Endothelial cell (in vitro differentiated cells): ENCODE data around the gene ADAMTS20. TPM values are rescaled to one million over a fixed set of nuclear protein-coding genes. Genes with fewer than 3 reads are reported as not detected.

Experiments
- DNase-seq: peaks from one replicate; pipeline ENCODE4 v3.0.0; 2021; ENCODE audit warnings: low spot score
- H3K27ac Mint-ChIP-seq: one replicate; pipeline ENCODE4 v1.8.0; 2021; ENCODE audit warnings: mixed read lengths, inconsistent platforms; ENCODE audit not compliant: unreplicated experiment
- H3K27me3 Mint-ChIP-seq: one replicate; pipeline ENCODE4 v1.8.0; 2021; ENCODE audit warnings: mild to moderate bottlenecking, moderate library complexity, mixed read lengths, inconsistent platforms; ENCODE audit not compliant: unreplicated experiment
- H3K36me3 Mint-ChIP-seq: one replicate; pipeline ENCODE4 v1.8.0; 2021; ENCODE audit warnings: mild to moderate bottlenecking, low read depth, mixed read lengths, inconsistent platforms; ENCODE audit not compliant: unreplicated experiment
- H3K4me1 Mint-ChIP-seq: one replicate; pipeline ENCODE4 v1.8.0; 2021; ENCODE audit warnings: mild to moderate bottlenecking, mixed read lengths, inconsistent platforms; ENCODE audit not compliant: unreplicated experiment
- H3K4me3 Mint-ChIP-seq: one replicate; pipeline ENCODE4 v1.8.0; 2021; ENCODE audit warnings: mild to moderate bottlenecking, mixed read lengths, inconsistent platforms; ENCODE audit not compliant: unreplicated experiment
- H3K9me3 Mint-ChIP-seq: one replicate; pipeline ENCODE4 v1.8.0; 2021; ENCODE audit warnings: mixed read lengths, inconsistent platforms; ENCODE audit not compliant: unreplicated experiment
- CTCF ChIP-seq: fragments of 200-600 bp; sonication (generic); IDR thresholded peaks from one replicate; pipeline ENCODE4 v1.5.0; 2021; ENCODE audit warnings: antibody characterized with exemption; ENCODE audit not compliant: unreplicated experiment
- total RNA-seq: library from RNA; stranded (reverse); fragmentation: NEBNext Ultra II Directional; extraction: Animal tissue kit (Norgen Biotek cat#: 25700); gene quantifications from one replicate; pipeline ENCODE4 v1.2.1, GENCODE V29; 2021; ENCODE audit not compliant: unreplicated experiment

The ADAMTS20 gene
- total RNA-seq, 1 donor from 2014 or later = 0.15 TPM

GRCh38 chr12:43577381-43577780 lies 25.4 kb upstream of the ADAMTS20 start:
- Mint-ChIP-seq H3K4me3 (no peak overlapping the region), H3K27me3 (no peaks in the 10 kb centered on the region), H3K27ac (no peak overlapping the region), H3K9me3 (no peaks in the 10 kb centered on the region), H3K4me1 (no peaks in the 10 kb centered on the region), H3K36me3 (no peaks in the 10 kb centered on the region)
- no peak for TF ChIP-seq CTCF
- no peak for DNase-seq

- no peak overlapping the region for H3K4me3 Mint-ChIP-seq
- no peak for TF ChIP-seq CTCF
- DNase-seq = no peak
- H3K27ac Mint-ChIP-seq = no peak overlapping the region
- no peaks in the 10 kb centered on the region for H3K36me3 Mint-ChIP-seq
- H3K27me3 Mint-ChIP-seq = no peaks in the 10 kb centered on the region
- no peaks in the 10 kb centered on the region for H3K4me1 Mint-ChIP-seq
- no peaks in the 10 kb centered on the region for H3K9me3 Mint-ChIP-seq
Observed at GRCh38 chr12:43576162-43576561, 24.2 kb upstream of the ADAMTS20 start.

- no peaks in the 10 kb centered on the region for H3K9me3 Mint-ChIP-seq
- DNase-seq = no peak
Observed at GRCh38 chr12:43571885-43572284, 19.9 kb upstream of the ADAMTS20 start.

GRCh38 chr12:43556057-43556456 lies 4.1 kb upstream of the ADAMTS20 start:
- Mint-ChIP-seq H3K36me3 (no peaks in the 10 kb centered on the region), H3K4me3 (no peak overlapping the region), H3K9me3 (no peaks in the 10 kb centered on the region), H3K4me1 (peaks cover 6% of the 10 kb centered on the region), H3K27me3 (peaks cover 5% of the 10 kb centered on the region), H3K27ac (no peak overlapping the region)
- no peak for TF ChIP-seq CTCF
- no peak for DNase-seq

More at GRCh38 chr12:43571885-43572284, 19.9 kb upstream of the ADAMTS20 start:
- Mint-ChIP-seq H3K36me3 (no peaks in the 10 kb centered on the region), H3K27ac (no peak overlapping the region), H3K27me3 (no peaks in the 10 kb centered on the region), H3K4me1 (no peaks in the 10 kb centered on the region), H3K4me3 (no peak overlapping the region)
- TF ChIP-seq CTCF = no peak

GRCh38 chr12:43551279-43551970 lies 578 bp downstream of the ADAMTS20 start:
- Mint-ChIP-seq H3K4me1 (peaks cover 7% of the 10 kb centered on the region), H3K27ac (no peak overlapping the region), H3K27me3 (peaks cover 14% of the 10 kb centered on the region), H3K36me3 (no peaks in the 10 kb centered on the region), H3K9me3 (no peaks in the 10 kb centered on the region), H3K4me3 (peak overlapping the region; percentile 90)
- DNase-seq = peak; percentile 36
- TF ChIP-seq CTCF = no peak
